22Rv1 (cell line): Measurements from ENCODE around the gene SRPX2.
A peak's percentile ranks its signal among the peaks of the same experiment; 100 is the strongest.

ENCODE experiments used
- H3K27ac ChIP-seq: fragments of 450-650 bp; 2 replicates; pipeline ENCODE4 v1.5.1; 2017
- CTCF ChIP-seq: fragments of 450-650 bp; IDR thresholded peaks from 2 replicates; pipeline ENCODE4 v1.5.1; 2017; ENCODE audit warnings: mild to moderate bottlenecking
- ZFX ChIP-seq: fragments of 450-650 bp; IDR thresholded peaks from 2 replicates; pipeline ENCODE4 v1.6.1; 2017; ENCODE audit warnings: antibody characterized with exemption, borderline replicate concordance

The SRPX2 gene

DNA sequence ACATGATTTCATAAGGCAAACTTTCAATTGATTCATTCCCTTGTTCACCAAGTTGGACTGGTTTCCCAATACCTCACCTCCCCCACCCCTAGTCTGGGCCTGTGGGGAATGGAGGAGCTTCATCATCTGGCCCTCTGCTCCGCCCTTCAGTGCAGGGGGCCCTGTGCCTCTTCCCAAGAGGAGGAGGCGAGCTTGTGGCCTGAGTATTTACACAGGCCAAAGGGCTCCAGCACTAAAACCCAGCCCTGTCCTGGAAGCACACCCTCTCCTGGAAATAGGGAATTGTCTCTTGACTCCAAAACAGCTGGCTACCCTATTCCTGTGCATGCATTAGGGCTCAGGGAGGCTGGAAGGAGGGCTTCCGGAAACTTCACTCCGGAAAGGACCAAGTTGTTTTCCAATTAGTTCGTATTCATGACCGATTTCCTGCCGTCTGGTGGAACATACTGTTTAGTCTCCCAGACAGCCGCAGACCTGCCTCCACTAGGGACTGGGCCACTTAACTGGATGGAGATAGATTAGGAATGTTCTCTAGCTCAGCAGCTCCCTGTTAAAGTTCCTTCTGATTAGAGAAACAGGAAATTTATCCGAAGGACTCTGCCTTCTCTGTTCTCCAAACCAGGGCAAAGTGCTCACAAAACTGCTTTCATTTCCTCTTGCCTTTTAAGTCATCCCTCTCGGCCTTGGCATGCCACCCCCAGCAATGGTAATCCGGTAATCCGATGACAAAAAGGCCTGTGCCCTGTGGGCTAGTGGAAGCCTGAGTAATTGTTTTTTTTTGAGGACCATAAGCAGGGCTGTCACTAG is 5.8 kb downstream of the SRPX2 start:
- H3K27ac ChIP-seq, result no peak overlapping the region
- TF ChIP-seq ZFX (no peak), CTCF (no peak)

DNA sequence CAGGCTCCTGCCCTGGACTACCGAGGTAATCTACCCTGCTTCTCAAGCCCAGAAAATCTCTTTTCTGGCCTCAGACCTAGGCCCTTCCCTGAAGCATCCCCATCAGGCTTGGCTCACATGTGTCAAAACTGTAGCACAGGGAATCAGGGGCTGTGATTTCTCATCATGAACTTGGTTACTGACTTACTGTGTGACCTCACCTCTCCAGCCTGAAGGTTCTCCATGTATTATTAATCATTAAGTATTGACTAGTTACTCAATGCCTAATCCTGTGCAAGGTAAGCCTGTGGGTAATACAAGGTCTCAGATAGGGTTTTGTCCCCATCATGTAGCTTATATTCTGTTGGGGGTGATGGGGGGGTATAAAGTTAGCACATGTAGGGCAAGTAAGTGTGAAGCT is 6.8 kb downstream of the SRPX2 start:
- no peak overlapping the region for H3K27ac ChIP-seq
- no peak for TF ChIP-seq ZFX
- TF ChIP-seq CTCF, result no peak

GRCh38 chrX:100652266-100652665 is 8.3 kb downstream of the SRPX2 start:
- TF ChIP-seq ZFX (no peak), CTCF (no peak)

GRCh38 chrX:100654261-100654660 is 10.3 kb downstream of the SRPX2 start:
- TF ChIP-seq ZFX (no peak), CTCF (peak; percentile 26)
- no peak overlapping the region for H3K27ac ChIP-seq

More at GRCh38 chrX:100652266-100652665, 8.3 kb downstream of the SRPX2 start:
- no peak overlapping the region for H3K27ac ChIP-seq

DNA sequence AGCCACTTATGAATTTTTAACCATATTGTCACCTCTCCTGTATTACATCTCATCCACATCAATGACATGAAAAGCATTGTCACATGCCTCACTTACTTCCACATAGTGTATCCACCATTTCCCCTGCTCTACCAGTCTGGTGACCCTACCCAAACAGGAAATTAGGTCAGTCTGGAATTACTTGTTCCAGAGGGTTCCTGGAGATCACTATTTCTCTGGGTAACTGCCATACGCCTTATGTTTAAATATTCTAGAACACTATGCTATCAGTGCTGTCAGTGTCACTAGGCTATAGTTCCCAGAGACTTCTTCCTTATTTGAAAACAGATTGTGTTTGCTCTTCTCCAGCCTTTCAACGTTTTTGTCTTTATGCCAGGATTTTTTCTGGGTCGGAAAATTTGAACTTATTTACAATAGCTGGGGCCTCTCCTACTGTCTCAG is 15.0 kb downstream of the SRPX2 start:
- no peak overlapping the region for H3K27ac ChIP-seq
- TF ChIP-seq CTCF (no peak), ZFX (no peak)

GRCh38 chrX:100659431-100660137 is 15.6 kb downstream of the SRPX2 start:
- TF ChIP-seq ZFX (no peak), CTCF (no peak)
- no peak overlapping the region for H3K27ac ChIP-seq

GRCh38 chrX:100662170-100662569 is 18.2 kb downstream of the SRPX2 start:
- TF ChIP-seq CTCF (no peak), ZFX (no peak)
- H3K27ac ChIP-seq, result no peak overlapping the region
